WTC11 (cell line): Measurements from ENCODE around the gene ZNF821. TPM values are rescaled to one million over a fixed set of nuclear protein-coding genes. Genes with fewer than 3 reads are reported as not detected.

Source experiments
- ATAC-seq: fragments of 200-7000 bp; cut with Tn5 transposase; 2 replicates; pipeline ENCODE4 v1.10.0; 2021; ENCODE audit warnings: mild to moderate bottlenecking, moderate library complexity
- CTCF ChIA-PET: fragments of 300-600 bp; sonication (Branson Sonifier 250); formaldehyde crosslinking; loops from one replicate; lab custom pipeline; 2021; ENCODE audit warnings: antibody characterized with exemption; lab: Charles Lee
- POLR2A ChIA-PET: fragments of 350-600 bp; sonication (Branson Sonifier 250); formaldehyde crosslinking; loops from one replicate; lab custom pipeline; 2021; ENCODE audit warnings: antibody characterized with exemption; lab: Charles Lee
- DNase-seq: peaks from one replicate; pipeline ENCODE4 v3.0.0; 2021; ENCODE audit warnings: low spot score
- H3K27ac Mint-ChIP-seq: 2 replicates; pipeline ENCODE4 v1.8.0; 2021; ENCODE audit warnings: mixed read lengths
- H3K27me3 Mint-ChIP-seq: 2 replicates; pipeline ENCODE4 v1.8.0; 2021; ENCODE audit warnings: low read depth, mild to moderate bottlenecking, moderate library complexity, mixed read lengths
- H3K36me3 Mint-ChIP-seq: 2 replicates; pipeline ENCODE4 v1.8.0; 2021; ENCODE audit warnings: mixed read lengths
- H3K4me1 Mint-ChIP-seq: 2 replicates; pipeline ENCODE4 v1.8.0; 2022; ENCODE audit warnings: mixed read lengths
- H3K4me3 Mint-ChIP-seq: 2 replicates; pipeline ENCODE4 v1.8.0; 2021; ENCODE audit warnings: mild to moderate bottlenecking, moderate library complexity, mixed read lengths
- H3K9me3 Mint-ChIP-seq: 2 replicates; pipeline ENCODE4 v1.8.0; 2021; ENCODE audit warnings: mixed read lengths
- EMX1 ChIP-seq: fragments of 250-450 bp; sonication (Bioruptor Pico); IDR thresholded peaks from 2 replicates; pipeline ENCODE4 v1.8.0; 2021; ENCODE audit warnings: mild to moderate bottlenecking
- ESRRA ChIP-seq: sonication (generic); formaldehyde crosslinking; IDR thresholded peaks from 2 replicates; pipeline ENCODE4 v1.8.1; 2022; ENCODE audit warnings: mild to moderate bottlenecking, missing genetic modification reagents, borderline replicate concordance
- MYBL2 ChIP-seq: sonication (generic); formaldehyde crosslinking; IDR thresholded peaks from 2 replicates; pipeline ENCODE4 v1.8.1; 2023; ENCODE audit warnings: mild to moderate bottlenecking, moderate library complexity, missing genetic modification reagents
- NFATC4 ChIP-seq: fragments of 250-450 bp; sonication (Bioruptor Pico); IDR thresholded peaks from 2 replicates; pipeline ENCODE4 v1.9.0; 2021; ENCODE audit warnings: mild to moderate bottlenecking
- OVOL2 ChIP-seq: fragments of 250-450 bp; sonication (Bioruptor Pico); IDR thresholded peaks from 2 replicates; pipeline ENCODE4 v1.9.0; 2021; ENCODE audit warnings: mild to moderate bottlenecking, borderline replicate concordance
- RORB ChIP-seq: fragments of 250-450 bp; sonication (Bioruptor Pico); IDR thresholded peaks from 2 replicates; pipeline ENCODE4 v1.9.0; 2021; ENCODE audit warnings: mild to moderate bottlenecking
- SMAD3 ChIP-seq: sonication (generic); formaldehyde crosslinking; IDR thresholded peaks from 2 replicates; pipeline ENCODE4 v1.8.0; 2022; ENCODE audit warnings: missing genetic modification reagents, mild to moderate bottlenecking, borderline replicate concordance
- ZNF121 ChIP-seq: sonication (generic); formaldehyde crosslinking; IDR thresholded peaks from 2 replicates; pipeline ENCODE4 v1.8.0; 2023; ENCODE audit warnings: missing genetic modification reagents
- ZNF423 ChIP-seq: fragments of 250-450 bp; sonication (Bioruptor Pico); IDR thresholded peaks from 2 replicates; pipeline ENCODE4 v2.1.2; 2022; ENCODE audit warnings: mild to moderate bottlenecking, moderate library complexity
- total RNA-seq: library from RNA; stranded (reverse); gene quantifications from 3 replicates; pipeline ENCODE4 v1.2.3, GENCODE V29; 2021
- TF ChIP-seq, protein P1 (sequence below): fragments of 250-450 bp; sonication (Bioruptor Pico); conservative IDR thresholded peaks from 2 replicates; pipeline ENCODE4 v1.9.0; 2021; ENCODE audit warnings: mild to moderate bottlenecking
- TF ChIP-seq, protein P2 (sequence below): sonication (generic); formaldehyde crosslinking; IDR thresholded peaks from 2 replicates; pipeline ENCODE4 v1.8.1; 2023; ENCODE audit warnings: mild to moderate bottlenecking, missing genetic modification reagents, moderate library complexity
- TF ChIP-seq, protein P3 (sequence below): sonication (generic); formaldehyde crosslinking; IDR thresholded peaks from 2 replicates; pipeline ENCODE4 v1.8.1; 2023; ENCODE audit warnings: mild to moderate bottlenecking, moderate library complexity, missing genetic modification reagents
- TF ChIP-seq, protein P4 (sequence below): fragments of 200-600 bp; IDR thresholded peaks from 2 replicates; pipeline ENCODE4 v1.8.0; 2022; ENCODE audit warnings: antibody characterized with exemption
- TF ChIP-seq, protein P5 (sequence below): fragments of 250-450 bp; sonication (Bioruptor Pico); IDR thresholded peaks from 2 replicates; pipeline ENCODE4 v1.9.0; 2021; ENCODE audit warnings: mild to moderate bottlenecking, borderline replicate concordance
- TF ChIP-seq, protein P6 (sequence below): fragments of 250-450 bp; sonication (Bioruptor Pico); IDR thresholded peaks from 2 replicates; pipeline ENCODE4 v1.9.0; 2021; ENCODE audit warnings: mild to moderate bottlenecking

The ZNF821 gene
- total RNA-seq, 1 experiment from 2014 or later = 16.2 TPM

DNA sequence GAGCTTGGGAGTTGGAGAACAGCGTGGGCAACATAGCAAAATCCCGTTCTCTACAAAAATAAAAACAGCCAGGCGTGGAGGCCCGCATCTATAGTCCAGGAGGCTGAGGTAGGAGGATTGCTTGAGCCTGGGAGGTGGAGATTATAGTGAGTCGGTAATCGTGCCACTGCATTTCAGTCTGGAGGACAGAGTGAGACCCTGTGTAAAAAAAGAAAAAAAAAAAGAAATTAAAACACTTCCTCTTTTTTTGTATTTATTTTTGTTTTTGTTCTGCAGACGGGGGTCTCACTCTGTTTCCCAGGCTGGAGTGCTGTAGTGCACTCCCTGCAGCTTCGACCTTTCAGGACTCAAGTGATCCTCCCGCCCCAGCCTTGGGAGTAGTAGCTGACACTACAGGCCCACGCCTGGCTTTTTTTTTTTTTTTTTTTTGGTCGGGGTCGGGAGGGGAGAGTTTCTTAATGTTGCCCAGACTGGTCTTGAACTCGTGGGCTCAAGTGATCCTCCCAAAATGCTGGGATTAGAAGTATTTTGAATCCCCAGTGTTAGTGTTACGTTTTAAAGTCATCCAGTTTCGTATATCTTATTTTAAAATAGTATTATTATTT is 12.9 kb upstream of the ZNF821 start (continued):
- TF ChIP-seq, protein P1, sequence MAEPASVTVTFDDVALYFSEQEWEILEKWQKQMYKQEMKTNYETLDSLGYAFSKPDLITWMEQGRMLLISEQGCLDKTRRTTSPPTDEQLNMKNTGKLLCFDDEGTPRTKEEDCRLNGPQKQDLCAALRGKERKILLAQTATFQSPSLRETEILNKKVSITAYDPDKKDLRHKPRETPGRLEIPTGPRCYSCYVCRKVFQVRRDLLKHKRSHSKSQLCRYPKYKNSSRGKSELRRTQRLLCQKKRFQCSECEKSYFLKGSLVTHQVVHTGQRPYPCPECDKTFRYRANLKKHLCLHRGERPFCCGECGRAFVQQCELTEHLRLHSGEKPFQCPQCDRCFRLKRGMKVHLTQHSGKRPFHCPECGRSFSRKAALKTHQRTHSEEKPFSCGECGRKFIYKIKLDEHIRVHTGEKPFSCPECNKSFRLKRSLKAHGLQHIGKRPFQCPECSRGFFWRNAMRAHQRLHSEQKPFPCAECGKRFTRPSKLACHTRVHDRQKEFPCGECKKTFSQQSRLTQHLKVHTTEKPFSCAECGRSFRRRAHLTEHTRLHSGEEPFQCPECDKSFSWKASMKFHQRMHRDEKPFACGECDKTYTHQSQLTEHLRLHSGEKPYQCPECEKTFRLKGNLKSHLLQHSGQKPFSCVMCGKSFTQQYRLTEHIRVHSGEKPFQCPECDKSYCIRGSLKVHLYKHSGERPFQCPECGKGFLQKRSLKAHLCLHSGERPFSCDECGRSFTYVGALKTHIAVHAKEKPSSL (CRISPR knock-in tag) = no peak
- no peak for TF ChIP-seq ZNF121
- no peak for TF ChIP-seq ZNF423 (CRISPR knock-in tag)
- no peak for TF ChIP-seq RORB (CRISPR knock-in tag)
- TF ChIP-seq, protein P2, sequence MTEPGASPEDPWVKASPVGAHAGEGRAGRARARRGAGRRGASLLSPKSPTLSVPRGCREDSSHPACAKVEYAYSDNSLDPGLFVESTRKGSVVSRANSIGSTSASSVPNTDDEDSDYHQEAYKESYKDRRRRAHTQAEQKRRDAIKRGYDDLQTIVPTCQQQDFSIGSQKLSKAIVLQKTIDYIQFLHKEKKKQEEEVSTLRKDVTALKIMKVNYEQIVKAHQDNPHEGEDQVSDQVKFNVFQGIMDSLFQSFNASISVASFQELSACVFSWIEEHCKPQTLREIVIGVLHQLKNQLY (CRISPR knock-in tag) = no peak
- TF ChIP-seq NFATC4 (CRISPR knock-in tag) = no peak

DNA sequence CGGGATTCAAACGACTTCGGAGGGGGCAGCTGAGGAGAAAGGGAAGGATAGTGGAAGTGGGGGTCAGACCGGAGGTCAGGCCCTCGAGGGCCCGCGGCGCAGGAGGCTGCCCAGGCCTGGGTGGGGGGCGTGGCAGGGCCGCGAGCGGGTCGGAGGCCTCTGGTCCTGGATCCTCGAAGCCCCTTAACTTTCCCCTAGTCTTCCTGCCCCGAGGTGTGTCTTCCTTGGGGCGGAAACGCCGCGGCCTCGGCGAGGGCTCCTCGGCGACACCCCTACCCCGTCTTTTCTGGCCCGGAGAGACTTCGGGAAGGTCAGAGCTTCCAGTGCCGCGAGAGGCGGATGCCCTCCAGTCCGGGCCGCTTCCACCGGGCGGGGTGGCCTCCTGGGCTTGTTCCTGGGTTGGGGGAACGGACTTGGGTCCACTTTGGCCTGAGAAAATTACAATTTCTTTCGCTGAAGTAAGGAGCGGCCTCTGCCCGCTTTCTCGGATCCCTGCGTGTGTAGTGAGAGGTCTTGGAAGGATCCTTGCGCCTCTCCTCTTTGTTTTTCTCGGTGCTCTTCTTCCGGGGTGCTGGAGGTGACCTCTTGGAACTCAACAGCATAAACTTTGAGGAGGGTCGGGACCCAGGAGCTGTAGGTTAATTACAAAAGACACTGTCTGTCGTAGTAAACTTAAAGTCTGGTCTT is 11.8 kb upstream of the ZNF821 start:
- ChIA-PET POLR2A (interaction anchor here (0.6 to 2.4 kb wide), 6 partner anchors 11 to 1778 kb away, joined by 3 to 17 read pairs (median 4); partner anchors contain the start of genes AP1G1 and ZNF821), CTCF (interaction anchor here (1.2 to 3.6 kb wide), 3 partner anchors 12 to 66 kb away, joined by 5 to 27 read pairs (median 11); partner anchors contain the start of gene ZNF821)
- peak overlapping the region; percentile 98 for H3K4me3 Mint-ChIP-seq
- H3K36me3 Mint-ChIP-seq = peaks cover 8% of the 10 kb centered on the region; the same call in 1 of the 2 replicates
- H3K27me3 Mint-ChIP-seq = no peaks in the 10 kb centered on the region
- ATAC-seq = peak; percentile 5
- H3K9me3 Mint-ChIP-seq = no peaks in the 10 kb centered on the region
- peak; percentile 38 for DNase-seq
- 0 out of 2 replicates have a peak, but pooled peaks have one; percentile 5 for TF ChIP-seq SMAD3 (CRISPR knock-in tag)
- TF ChIP-seq, protein P3, sequence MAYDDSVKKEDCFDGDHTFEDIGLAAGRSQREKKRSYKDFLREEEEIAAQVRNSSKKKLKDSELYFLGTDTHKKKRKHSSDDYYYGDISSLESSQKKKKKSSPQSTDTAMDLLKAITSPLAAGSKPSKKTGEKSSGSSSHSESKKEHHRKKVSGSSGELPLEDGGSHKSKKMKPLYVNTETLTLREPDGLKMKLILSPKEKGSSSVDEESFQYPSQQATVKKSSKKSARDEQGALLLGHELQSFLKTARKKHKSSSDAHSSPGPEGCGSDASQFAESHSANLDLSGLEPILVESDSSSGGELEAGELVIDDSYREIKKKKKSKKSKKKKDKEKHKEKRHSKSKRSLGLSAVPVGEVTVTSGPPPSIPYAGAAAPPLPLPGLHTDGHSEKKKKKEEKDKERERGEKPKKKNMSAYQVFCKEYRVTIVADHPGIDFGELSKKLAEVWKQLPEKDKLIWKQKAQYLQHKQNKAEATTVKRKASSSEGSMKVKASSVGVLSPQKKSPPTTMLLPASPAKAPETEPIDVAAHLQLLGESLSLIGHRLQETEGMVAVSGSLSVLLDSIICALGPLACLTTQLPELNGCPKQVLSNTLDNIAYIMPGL = peak; percentile 23; the same call in 1 of the 2 replicates
- TF ChIP-seq, protein P4, sequence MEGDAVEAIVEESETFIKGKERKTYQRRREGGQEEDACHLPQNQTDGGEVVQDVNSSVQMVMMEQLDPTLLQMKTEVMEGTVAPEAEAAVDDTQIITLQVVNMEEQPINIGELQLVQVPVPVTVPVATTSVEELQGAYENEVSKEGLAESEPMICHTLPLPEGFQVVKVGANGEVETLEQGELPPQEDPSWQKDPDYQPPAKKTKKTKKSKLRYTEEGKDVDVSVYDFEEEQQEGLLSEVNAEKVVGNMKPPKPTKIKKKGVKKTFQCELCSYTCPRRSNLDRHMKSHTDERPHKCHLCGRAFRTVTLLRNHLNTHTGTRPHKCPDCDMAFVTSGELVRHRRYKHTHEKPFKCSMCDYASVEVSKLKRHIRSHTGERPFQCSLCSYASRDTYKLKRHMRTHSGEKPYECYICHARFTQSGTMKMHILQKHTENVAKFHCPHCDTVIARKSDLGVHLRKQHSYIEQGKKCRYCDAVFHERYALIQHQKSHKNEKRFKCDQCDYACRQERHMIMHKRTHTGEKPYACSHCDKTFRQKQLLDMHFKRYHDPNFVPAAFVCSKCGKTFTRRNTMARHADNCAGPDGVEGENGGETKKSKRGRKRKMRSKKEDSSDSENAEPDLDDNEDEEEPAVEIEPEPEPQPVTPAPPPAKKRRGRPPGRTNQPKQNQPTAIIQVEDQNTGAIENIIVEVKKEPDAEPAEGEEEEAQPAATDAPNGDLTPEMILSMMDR = no peak
- peak overlapping the region; percentile 97 for H3K27ac Mint-ChIP-seq
- peaks cover 27% of the 10 kb centered on the region for H3K4me1 Mint-ChIP-seq

DNA sequence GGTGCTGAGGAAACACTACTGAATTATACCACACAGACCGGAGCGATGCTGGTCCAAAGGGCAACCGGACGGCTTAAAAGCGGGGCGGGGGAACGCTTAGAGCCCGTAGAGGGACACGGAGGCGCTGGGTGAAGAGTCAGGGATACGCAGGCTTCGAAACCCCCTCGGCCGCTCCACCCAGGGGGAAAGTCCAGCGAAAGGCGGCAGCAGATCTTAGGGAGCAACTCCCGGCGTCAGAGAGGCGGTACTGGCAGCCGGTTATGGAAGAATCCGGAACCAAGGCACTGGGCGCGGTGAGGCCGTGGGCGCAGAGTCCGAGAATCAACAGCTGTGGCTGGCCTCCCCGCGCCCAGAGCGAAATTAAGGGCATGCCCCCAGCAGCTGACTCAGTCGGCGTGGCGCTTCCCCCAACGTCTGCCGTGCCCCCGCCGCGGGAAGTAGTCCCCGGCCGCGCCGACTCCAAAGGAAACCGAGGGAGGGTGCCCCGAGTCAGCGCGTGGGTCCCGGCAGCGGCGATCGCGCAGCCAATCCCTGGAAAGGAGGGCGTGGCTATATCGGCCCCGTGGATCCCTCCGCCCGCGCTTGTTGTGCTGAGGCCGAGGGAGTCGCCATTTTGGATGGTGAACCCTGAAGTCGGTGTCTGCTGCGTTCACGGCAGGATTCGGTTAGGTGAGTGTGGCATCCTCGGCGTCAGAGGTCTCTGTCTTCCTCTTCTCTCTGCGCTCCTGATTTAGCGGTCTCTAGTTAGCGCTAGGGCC is 11.1 kb upstream of the ZNF821 start, which contains the start of gene IST1:
Gene IST1 (plus strand): TSS at position 611 of the 758 bp plus-strand sequence. CDS start 20,110 bp downstream, outside the sequence.
- Mint-ChIP-seq H3K4me3 (peak within 1 kb of the TSS; percentile 98), H3K27ac (peak within 1 kb of the TSS; percentile 97), H3K36me3 (peaks cover 8% of the 10 kb centered on the region; the same call in 1 of the 2 replicates), H3K27me3 (no peaks in the 10 kb centered on the region), H3K9me3 (no peaks in the 10 kb centered on the region), H3K4me1 (peaks cover 24% of the 10 kb centered on the region)
- DNase-seq = peak; percentile 97
- ChIA-PET POLR2A (interaction anchor here (1.1 to 2.4 kb wide), 3 partner anchors 11 to 112 kb away, joined by 3 to 17 read pairs (median 5); partner anchors contain the start of genes AP1G1 and ZNF821), CTCF (interaction anchor here (2.2 to 3.6 kb wide), 2 partner anchors 12 to 67 kb away, joined by 11 to 27 read pairs; partner anchors contain the start of gene ZNF821)
- ATAC-seq = peak; percentile 80
- TF ChIP-seq, protein P5, sequence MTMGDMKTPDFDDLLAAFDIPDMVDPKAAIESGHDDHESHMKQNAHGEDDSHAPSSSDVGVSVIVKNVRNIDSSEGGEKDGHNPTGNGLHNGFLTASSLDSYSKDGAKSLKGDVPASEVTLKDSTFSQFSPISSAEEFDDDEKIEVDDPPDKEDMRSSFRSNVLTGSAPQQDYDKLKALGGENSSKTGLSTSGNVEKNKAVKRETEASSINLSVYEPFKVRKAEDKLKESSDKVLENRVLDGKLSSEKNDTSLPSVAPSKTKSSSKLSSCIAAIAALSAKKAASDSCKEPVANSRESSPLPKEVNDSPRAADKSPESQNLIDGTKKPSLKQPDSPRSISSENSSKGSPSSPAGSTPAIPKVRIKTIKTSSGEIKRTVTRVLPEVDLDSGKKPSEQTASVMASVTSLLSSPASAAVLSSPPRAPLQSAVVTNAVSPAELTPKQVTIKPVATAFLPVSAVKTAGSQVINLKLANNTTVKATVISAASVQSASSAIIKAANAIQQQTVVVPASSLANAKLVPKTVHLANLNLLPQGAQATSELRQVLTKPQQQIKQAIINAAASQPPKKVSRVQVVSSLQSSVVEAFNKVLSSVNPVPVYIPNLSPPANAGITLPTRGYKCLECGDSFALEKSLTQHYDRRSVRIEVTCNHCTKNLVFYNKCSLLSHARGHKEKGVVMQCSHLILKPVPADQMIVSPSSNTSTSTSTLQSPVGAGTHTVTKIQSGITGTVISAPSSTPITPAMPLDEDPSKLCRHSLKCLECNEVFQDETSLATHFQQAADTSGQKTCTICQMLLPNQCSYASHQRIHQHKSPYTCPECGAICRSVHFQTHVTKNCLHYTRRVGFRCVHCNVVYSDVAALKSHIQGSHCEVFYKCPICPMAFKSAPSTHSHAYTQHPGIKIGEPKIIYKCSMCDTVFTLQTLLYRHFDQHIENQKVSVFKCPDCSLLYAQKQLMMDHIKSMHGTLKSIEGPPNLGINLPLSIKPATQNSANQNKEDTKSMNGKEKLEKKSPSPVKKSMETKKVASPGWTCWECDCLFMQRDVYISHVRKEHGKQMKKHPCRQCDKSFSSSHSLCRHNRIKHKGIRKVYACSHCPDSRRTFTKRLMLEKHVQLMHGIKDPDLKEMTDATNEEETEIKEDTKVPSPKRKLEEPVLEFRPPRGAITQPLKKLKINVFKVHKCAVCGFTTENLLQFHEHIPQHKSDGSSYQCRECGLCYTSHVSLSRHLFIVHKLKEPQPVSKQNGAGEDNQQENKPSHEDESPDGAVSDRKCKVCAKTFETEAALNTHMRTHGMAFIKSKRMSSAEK (CRISPR knock-in tag) = no peak
- TF ChIP-seq, protein P6, sequence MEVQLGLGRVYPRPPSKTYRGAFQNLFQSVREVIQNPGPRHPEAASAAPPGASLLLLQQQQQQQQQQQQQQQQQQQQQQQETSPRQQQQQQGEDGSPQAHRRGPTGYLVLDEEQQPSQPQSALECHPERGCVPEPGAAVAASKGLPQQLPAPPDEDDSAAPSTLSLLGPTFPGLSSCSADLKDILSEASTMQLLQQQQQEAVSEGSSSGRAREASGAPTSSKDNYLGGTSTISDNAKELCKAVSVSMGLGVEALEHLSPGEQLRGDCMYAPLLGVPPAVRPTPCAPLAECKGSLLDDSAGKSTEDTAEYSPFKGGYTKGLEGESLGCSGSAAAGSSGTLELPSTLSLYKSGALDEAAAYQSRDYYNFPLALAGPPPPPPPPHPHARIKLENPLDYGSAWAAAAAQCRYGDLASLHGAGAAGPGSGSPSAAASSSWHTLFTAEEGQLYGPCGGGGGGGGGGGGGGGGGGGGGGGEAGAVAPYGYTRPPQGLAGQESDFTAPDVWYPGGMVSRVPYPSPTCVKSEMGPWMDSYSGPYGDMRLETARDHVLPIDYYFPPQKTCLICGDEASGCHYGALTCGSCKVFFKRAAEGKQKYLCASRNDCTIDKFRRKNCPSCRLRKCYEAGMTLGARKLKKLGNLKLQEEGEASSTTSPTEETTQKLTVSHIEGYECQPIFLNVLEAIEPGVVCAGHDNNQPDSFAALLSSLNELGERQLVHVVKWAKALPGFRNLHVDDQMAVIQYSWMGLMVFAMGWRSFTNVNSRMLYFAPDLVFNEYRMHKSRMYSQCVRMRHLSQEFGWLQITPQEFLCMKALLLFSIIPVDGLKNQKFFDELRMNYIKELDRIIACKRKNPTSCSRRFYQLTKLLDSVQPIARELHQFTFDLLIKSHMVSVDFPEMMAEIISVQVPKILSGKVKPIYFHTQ (CRISPR knock-in tag) = no peak
- TF ChIP-seq MYBL2 (CRISPR knock-in tag) (peak; percentile 87), EMX1 (no peak), ESRRA (CRISPR knock-in tag) (peak; percentile 24; the same call in 1 of the 2 replicates), OVOL2 (CRISPR knock-in tag) (no peak)
